Activated naive CD8-positive, alpha-beta T cell treated with anti-CD3 and anti-CD28 coated beads for 36 hours (primary cell): Measurements from ENCODE around the gene KHDRBS2. TPM values are rescaled to one million over a fixed set of nuclear protein-coding genes. Genes with fewer than 3 reads are reported as not detected.

Experiments used
- DNase-seq: peaks from one replicate; pipeline ENCODE4 v3.0.0; 2021
- H3K27ac Mint-ChIP-seq: one replicate; pipeline ENCODE4 v1.8.0; 2022; ENCODE audit warnings: mild to moderate bottlenecking, moderate library complexity, mixed read lengths
- H3K27me3 Mint-ChIP-seq: one replicate; pipeline ENCODE4 v1.8.0; 2022; ENCODE audit warnings: mild to moderate bottlenecking, mixed read lengths
- H3K36me3 Mint-ChIP-seq: one replicate; pipeline ENCODE4 v1.8.0; 2021; ENCODE audit warnings: mild to moderate bottlenecking, mixed read lengths
- H3K4me1 Mint-ChIP-seq: one replicate; pipeline ENCODE4 v1.8.0; 2021; ENCODE audit warnings: mixed read lengths
- H3K4me3 Mint-ChIP-seq: one replicate; pipeline ENCODE4 v1.8.0; 2022; ENCODE audit warnings: mild to moderate bottlenecking, moderate library complexity, mixed read lengths
- H3K9me3 Mint-ChIP-seq: one replicate; pipeline ENCODE4 v1.8.0; 2022; ENCODE audit warnings: mixed read lengths
- total RNA-seq, 2 experiments: library from RNA; stranded (reverse); gene quantifications; one replicate each; pipeline ENCODE4 v1.2.3, GENCODE V29; 2021

KHDRBS2 gene
- total RNA-seq, 2 experiments from 2014 or later: not detected

- DNase-seq: no peak
- no peaks in the 10 kb centered on the region for H3K4me1 Mint-ChIP-seq
Measured at GRCh38 chr6:62103186-62103859, 182.7 kb downstream of the KHDRBS2 start.

GRCh38 chr6:62102387-62102786 is 183.6 kb downstream of the KHDRBS2 start:
- Mint-ChIP-seq H3K36me3 (no peaks in the 10 kb centered on the region), H3K9me3 (peaks cover 14% of the 10 kb centered on the region), H3K4me3 (no peak overlapping the region), H3K27me3 (no peaks in the 10 kb centered on the region), H3K27ac (no peak overlapping the region), H3K4me1 (no peaks in the 10 kb centered on the region)
- no peak for DNase-seq

More at GRCh38 chr6:62103186-62103859, 182.7 kb downstream of the KHDRBS2 start:
- no peaks in the 10 kb centered on the region for H3K36me3 Mint-ChIP-seq
- H3K4me3 Mint-ChIP-seq: no peak overlapping the region
- H3K27me3 Mint-ChIP-seq: no peaks in the 10 kb centered on the region
- no peak overlapping the region for H3K27ac Mint-ChIP-seq
- H3K9me3 Mint-ChIP-seq: peaks cover 10% of the 10 kb centered on the region

DNA sequence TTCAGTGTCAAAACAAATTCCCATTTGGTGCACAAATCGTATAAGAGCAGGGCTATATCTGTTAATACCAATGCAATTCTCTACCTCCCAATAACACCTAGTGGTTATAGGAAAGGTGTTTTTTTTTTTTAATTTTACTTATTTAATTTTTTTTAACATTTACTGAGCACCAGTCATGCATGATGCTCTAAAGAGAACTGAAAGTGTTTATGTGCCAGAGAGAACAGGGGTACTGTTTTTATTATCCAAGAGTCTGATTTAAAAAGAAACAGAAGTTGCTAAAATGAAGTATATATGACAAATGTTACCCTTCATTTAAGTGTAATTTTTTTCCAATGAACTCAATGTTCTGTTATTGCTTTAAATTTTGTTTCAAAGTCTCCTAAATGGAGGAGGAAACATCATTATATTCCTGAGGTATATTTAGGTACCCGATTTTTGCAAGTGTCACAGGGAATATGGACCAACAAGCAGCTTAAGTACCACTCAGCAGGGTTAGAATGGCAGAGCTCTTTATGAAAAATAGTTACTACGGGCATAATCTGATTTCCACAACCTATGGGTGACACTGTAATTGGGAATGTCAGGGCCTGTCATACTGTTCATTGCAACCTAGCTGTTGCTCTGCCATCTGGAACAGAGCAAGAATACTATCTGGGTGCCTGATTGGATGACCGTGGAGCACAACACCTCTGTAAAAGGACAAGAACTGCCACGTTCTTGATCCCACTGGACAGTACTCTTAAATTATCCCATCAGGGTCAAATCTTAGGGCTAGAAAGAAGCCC is 195.4 kb downstream of the KHDRBS2 start:
- no peak for DNase-seq
- Mint-ChIP-seq H3K27ac (no peak overlapping the region), H3K4me3 (no peak overlapping the region), H3K4me1 (no peaks in the 10 kb centered on the region), H3K9me3 (peaks cover 2% of the 10 kb centered on the region), H3K27me3 (no peaks in the 10 kb centered on the region), H3K36me3 (no peaks in the 10 kb centered on the region)

DNA sequence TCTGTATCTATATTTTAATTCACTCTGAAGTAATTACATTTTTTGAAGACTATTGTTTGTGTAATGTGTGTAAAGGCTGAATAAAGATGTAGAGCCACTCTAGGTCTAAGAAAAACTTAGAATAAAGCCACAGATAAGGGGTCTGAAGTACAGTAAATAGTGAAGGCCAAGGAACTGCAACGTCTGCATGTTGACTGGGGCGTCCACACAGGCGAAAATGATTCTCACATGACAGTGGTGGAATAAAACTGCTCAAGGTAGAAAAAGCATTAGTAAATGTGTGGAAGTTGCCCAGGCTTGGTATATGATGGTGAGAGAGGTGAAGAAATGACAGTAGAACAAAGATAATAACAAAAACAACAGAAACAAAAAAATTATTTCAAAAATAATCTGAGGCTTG is 196.2 kb downstream of the KHDRBS2 start:
- Mint-ChIP-seq H3K4me3 (no peak overlapping the region), H3K36me3 (no peaks in the 10 kb centered on the region), H3K27me3 (no peaks in the 10 kb centered on the region), H3K27ac (no peak overlapping the region), H3K9me3 (peaks cover 2% of the 10 kb centered on the region), H3K4me1 (no peaks in the 10 kb centered on the region)
- no peak for DNase-seq

- DNase-seq: no peak
- Mint-ChIP-seq H3K27me3 (no peaks in the 10 kb centered on the region), H3K9me3 (peaks cover 5% of the 10 kb centered on the region), H3K4me1 (no peaks in the 10 kb centered on the region), H3K27ac (no peak overlapping the region), H3K4me3 (no peak overlapping the region), H3K36me3 (no peaks in the 10 kb centered on the region)
Measured at GRCh38 chr6:62086047-62086446, 200.0 kb downstream of the KHDRBS2 start.

GRCh38 chr6:62075869-62076268 is 210.2 kb downstream of the KHDRBS2 start:
- no peak overlapping the region for H3K4me3 Mint-ChIP-seq
- no peaks in the 10 kb centered on the region for H3K27me3 Mint-ChIP-seq
- no peak overlapping the region for H3K27ac Mint-ChIP-seq
- DNase-seq: no peak
- no peaks in the 10 kb centered on the region for H3K36me3 Mint-ChIP-seq
- H3K4me1 Mint-ChIP-seq: no peaks in the 10 kb centered on the region
- peaks cover 8% of the 10 kb centered on the region for H3K9me3 Mint-ChIP-seq

- Mint-ChIP-seq H3K27ac (no peak overlapping the region), H3K4me1 (no peaks in the 10 kb centered on the region), H3K27me3 (no peaks in the 10 kb centered on the region), H3K4me3 (no peak overlapping the region), H3K9me3 (peaks cover 2% of the 10 kb centered on the region), H3K36me3 (no peaks in the 10 kb centered on the region)
- DNase-seq: no peak
Measured at GRCh38 chr6:62059901-62060300, 226.1 kb downstream of the KHDRBS2 start.

DNA sequence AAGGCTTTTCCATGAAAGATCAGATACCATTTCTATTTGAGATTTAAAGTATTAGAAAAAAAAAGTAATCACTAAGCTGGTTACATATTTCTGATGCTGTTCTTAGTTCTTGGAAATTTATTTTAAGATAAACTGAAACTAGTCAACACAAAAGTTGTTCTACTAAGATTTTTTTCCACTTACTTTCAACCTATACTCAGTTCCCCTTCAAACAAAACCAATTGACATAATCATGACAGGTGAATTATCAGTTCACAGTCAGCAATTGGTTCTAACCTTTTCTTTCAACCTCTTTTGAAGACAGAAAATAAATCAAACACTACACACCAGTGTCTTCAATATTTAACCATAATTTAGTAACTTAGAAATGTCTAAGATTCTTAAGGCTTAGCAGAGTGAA is 228.7 kb downstream of the KHDRBS2 start:
- Mint-ChIP-seq H3K4me1 (no peaks in the 10 kb centered on the region), H3K27ac (no peak overlapping the region), H3K27me3 (no peaks in the 10 kb centered on the region), H3K9me3 (peaks cover 4% of the 10 kb centered on the region), H3K4me3 (no peak overlapping the region), H3K36me3 (no peaks in the 10 kb centered on the region)
- DNase-seq: no peak

GRCh38 chr6:62045502-62045901 is 240.5 kb downstream of the KHDRBS2 start:
- Mint-ChIP-seq H3K27me3 (no peaks in the 10 kb centered on the region), H3K4me1 (no peaks in the 10 kb centered on the region), H3K4me3 (no peak overlapping the region), H3K36me3 (no peaks in the 10 kb centered on the region), H3K9me3 (peaks cover 7% of the 10 kb centered on the region), H3K27ac (no peak overlapping the region)
- DNase-seq: no peak

DNA sequence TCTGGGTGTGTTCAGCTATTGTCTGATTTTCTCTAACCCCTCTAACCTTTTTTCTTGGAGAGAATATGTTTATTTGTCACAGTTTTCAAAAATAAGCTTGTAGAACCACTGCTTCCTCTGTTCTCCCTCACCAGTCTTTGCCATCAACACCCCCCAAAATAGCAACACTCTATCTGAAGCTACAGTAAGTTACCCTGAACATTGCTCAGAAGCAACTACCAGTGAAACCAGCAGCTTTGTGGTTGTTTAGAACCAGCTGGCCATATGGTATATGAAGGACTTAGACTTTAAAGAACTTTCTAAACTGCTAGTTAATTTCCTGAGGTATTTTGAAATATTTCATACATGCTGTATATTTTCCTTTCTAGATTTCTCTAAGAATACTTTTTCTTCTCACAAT is 242.9 kb downstream of the KHDRBS2 start:
- Mint-ChIP-seq H3K27me3 (no peaks in the 10 kb centered on the region), H3K9me3 (peaks cover 6% of the 10 kb centered on the region), H3K27ac (no peak overlapping the region), H3K36me3 (no peaks in the 10 kb centered on the region), H3K4me1 (no peaks in the 10 kb centered on the region), H3K4me3 (no peak overlapping the region)
- DNase-seq: no peak

GRCh38 chr6:62042429-62042828 is 243.6 kb downstream of the KHDRBS2 start:
- no peak for DNase-seq
- Mint-ChIP-seq H3K27me3 (no peaks in the 10 kb centered on the region), H3K4me1 (no peaks in the 10 kb centered on the region), H3K27ac (no peak overlapping the region), H3K4me3 (no peak overlapping the region), H3K36me3 (no peaks in the 10 kb centered on the region), H3K9me3 (peaks cover 4% of the 10 kb centered on the region)

- Mint-ChIP-seq H3K27me3 (no peaks in the 10 kb centered on the region), H3K9me3 (peaks cover 6% of the 10 kb centered on the region), H3K27ac (no peak overlapping the region), H3K4me3 (no peak overlapping the region), H3K4me1 (no peaks in the 10 kb centered on the region), H3K36me3 (no peaks in the 10 kb centered on the region)
- DNase-seq: no peak
Measured at GRCh38 chr6:62039605-62040004, 246.4 kb downstream of the KHDRBS2 start.

DNA sequence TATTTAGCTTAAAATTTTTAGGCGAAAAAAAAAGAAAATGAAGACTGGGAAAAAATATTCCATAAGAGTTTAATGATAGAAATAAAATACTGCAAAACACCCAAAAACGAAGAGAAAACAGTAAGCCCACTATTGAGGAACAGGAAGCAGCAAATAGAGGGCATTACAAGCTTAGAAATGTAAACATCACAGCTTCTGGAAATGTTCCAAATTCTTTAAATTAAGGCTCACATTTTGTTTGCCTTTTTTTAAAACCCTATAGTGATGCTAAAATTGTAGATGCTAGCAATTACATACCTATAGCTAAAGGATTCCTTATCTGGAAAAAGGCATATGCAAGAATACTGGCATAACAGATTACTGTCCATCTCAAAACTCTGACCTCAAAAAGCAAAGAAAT is 248.6 kb downstream of the KHDRBS2 start:
- H3K4me3 Mint-ChIP-seq: no peak overlapping the region
- no peak overlapping the region for H3K27ac Mint-ChIP-seq
- H3K36me3 Mint-ChIP-seq: no peaks in the 10 kb centered on the region
- DNase-seq: no peak
- H3K9me3 Mint-ChIP-seq: peaks cover 8% of the 10 kb centered on the region
- no peaks in the 10 kb centered on the region for H3K4me1 Mint-ChIP-seq
- H3K27me3 Mint-ChIP-seq: no peaks in the 10 kb centered on the region

- Mint-ChIP-seq H3K36me3 (no peaks in the 10 kb centered on the region), H3K9me3 (peaks cover 8% of the 10 kb centered on the region), H3K4me3 (no peak overlapping the region), H3K27ac (no peak overlapping the region), H3K27me3 (no peaks in the 10 kb centered on the region), H3K4me1 (no peaks in the 10 kb centered on the region)
- DNase-seq: no peak
Measured at GRCh38 chr6:62035952-62036351, 250.1 kb downstream of the KHDRBS2 start.

- no peaks in the 10 kb centered on the region for H3K27me3 Mint-ChIP-seq
- no peaks in the 10 kb centered on the region for H3K36me3 Mint-ChIP-seq
- no peaks in the 10 kb centered on the region for H3K4me1 Mint-ChIP-seq
- no peak overlapping the region for H3K27ac Mint-ChIP-seq
- H3K4me3 Mint-ChIP-seq: no peak overlapping the region
- no peak for DNase-seq
- H3K9me3 Mint-ChIP-seq: peaks cover 9% of the 10 kb centered on the region
Measured at GRCh38 chr6:62013719-62014118, 272.3 kb downstream of the KHDRBS2 start.

DNA sequence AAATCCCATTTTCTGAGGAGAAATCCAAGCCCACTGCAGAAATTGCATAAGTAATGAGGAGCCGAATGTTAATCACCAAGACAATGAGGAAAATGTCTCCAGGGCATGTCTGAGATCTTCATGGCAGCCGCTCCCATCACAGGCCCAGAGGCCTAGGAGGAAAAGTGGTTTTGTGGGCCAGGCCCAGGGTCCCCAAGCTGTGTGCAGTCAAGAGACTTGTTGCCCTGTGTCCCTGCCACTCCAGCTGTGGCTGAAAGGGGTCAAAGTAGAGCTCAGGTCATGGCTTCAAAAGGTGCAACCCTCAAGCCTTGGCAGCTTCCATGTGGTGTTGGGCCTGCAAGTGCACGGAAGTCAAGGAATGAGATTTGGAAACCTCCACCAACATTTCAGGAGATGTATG is 276.6 kb downstream of the KHDRBS2 start:
- H3K9me3 Mint-ChIP-seq: peaks cover 6% of the 10 kb centered on the region
- no peak overlapping the region for H3K27ac Mint-ChIP-seq
- no peaks in the 10 kb centered on the region for H3K4me1 Mint-ChIP-seq
- no peak for DNase-seq
- no peaks in the 10 kb centered on the region for H3K36me3 Mint-ChIP-seq
- no peaks in the 10 kb centered on the region for H3K27me3 Mint-ChIP-seq
- no peak overlapping the region for H3K4me3 Mint-ChIP-seq
